ENCODE measurements around the gene CHN2. TPM values are rescaled to one million over a fixed set of nuclear protein-coding genes. Genes with fewer than 3 reads are reported as not detected.

Gene CHN2
- total RNA-seq, 1 experiment from 2014 or later = 0.15 TPM

DNA sequence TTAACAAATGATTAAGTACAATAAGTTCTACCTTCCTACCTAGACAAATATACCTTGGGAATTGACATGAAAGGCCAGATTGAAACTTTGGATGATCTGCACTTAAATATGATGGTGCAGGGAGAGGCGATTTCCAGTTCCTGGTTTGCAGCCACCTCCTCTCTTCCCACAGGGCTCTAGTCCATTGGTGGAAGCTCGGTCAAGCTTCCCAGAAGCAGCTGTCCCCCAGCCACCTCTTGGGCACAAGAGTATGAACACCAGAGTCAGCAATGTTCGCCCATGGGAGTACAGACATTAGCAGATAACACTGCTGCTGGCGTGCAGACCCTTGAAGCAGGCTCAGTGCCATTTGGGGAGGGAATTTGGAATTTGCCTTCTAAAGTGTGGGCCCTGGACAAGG is 46.8 kb upstream of the CHN2 start:
- Histone ChIP-seq H3K27ac (ENCODE audit: low read length) (no peak overlapping the region), H3K36me3 (ENCODE audit: control insufficient read depth, insufficient read depth, low read length) (no peaks in the 10 kb centered on the region; the same call in 1 of the 2 replicates), H3K4me3 (ENCODE audit: low read depth in 2 of 2, low read length in 2 of 2) (no peak overlapping the region), H3K4me1 (ENCODE audit: control insufficient read depth, insufficient read depth, low read length) (peaks cover 6% of the 10 kb centered on the region; the same call in 1 of the 2 replicates), H3K9me3 (ENCODE audit: control insufficient read depth, insufficient read depth, low read depth, low read length) (no peaks in the 10 kb centered on the region), H3K27me3 (ENCODE audit: control insufficient read depth, insufficient read depth, low read length) (peaks cover 52% of the 10 kb centered on the region)
- TF ChIP-seq TCF7L2 (IDR thresholded peaks at IDR 0.05; ENCODE audit: low read depth, low read length) = no peak
- TF ChIP-seq, protein P1, sequence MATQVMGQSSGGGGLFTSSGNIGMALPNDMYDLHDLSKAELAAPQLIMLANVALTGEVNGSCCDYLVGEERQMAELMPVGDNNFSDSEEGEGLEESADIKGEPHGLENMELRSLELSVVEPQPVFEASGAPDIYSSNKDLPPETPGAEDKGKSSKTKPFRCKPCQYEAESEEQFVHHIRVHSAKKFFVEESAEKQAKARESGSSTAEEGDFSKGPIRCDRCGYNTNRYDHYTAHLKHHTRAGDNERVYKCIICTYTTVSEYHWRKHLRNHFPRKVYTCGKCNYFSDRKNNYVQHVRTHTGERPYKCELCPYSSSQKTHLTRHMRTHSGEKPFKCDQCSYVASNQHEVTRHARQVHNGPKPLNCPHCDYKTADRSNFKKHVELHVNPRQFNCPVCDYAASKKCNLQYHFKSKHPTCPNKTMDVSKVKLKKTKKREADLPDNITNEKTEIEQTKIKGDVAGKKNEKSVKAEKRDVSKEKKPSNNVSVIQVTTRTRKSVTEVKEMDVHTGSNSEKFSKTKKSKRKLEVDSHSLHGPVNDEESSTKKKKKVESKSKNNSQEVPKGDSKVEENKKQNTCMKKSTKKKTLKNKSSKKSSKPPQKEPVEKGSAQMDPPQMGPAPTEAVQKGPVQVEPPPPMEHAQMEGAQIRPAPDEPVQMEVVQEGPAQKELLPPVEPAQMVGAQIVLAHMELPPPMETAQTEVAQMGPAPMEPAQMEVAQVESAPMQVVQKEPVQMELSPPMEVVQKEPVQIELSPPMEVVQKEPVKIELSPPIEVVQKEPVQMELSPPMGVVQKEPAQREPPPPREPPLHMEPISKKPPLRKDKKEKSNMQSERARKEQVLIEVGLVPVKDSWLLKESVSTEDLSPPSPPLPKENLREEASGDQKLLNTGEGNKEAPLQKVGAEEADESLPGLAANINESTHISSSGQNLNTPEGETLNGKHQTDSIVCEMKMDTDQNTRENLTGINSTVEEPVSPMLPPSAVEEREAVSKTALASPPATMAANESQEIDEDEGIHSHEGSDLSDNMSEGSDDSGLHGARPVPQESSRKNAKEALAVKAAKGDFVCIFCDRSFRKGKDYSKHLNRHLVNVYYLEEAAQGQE (IDR thresholded peaks at IDR 0.05; ENCODE audit: insufficient read depth in 1 of 2, low read depth in 2 of 2, low read length in 1 of 2) = no peak
- TF ChIP-seq, protein P2, sequence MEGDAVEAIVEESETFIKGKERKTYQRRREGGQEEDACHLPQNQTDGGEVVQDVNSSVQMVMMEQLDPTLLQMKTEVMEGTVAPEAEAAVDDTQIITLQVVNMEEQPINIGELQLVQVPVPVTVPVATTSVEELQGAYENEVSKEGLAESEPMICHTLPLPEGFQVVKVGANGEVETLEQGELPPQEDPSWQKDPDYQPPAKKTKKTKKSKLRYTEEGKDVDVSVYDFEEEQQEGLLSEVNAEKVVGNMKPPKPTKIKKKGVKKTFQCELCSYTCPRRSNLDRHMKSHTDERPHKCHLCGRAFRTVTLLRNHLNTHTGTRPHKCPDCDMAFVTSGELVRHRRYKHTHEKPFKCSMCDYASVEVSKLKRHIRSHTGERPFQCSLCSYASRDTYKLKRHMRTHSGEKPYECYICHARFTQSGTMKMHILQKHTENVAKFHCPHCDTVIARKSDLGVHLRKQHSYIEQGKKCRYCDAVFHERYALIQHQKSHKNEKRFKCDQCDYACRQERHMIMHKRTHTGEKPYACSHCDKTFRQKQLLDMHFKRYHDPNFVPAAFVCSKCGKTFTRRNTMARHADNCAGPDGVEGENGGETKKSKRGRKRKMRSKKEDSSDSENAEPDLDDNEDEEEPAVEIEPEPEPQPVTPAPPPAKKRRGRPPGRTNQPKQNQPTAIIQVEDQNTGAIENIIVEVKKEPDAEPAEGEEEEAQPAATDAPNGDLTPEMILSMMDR (IDR thresholded peaks at IDR 0.05) = no peak
- no peak for TF ChIP-seq SIN3A (IDR thresholded peaks at IDR 0.05; ENCODE audit: borderline replicate concordance, insufficient read depth, low read depth, low read length)
- TF ChIP-seq POLR2AphosphoS5 (IDR thresholded peaks at IDR 0.05; ENCODE audit: low read depth, low read length) = no peak
- intact Hi-C loops (cut with micrococcal nuclease; ENCODE audit: unreplicated experiment) = no loop called here
- POLR2A ChIA-PET = no interaction called here
- no peak for ATAC-seq
- CTCF ChIA-PET = no interaction called here
- no TSS peak for BruUV-seq (replicated peaks)
- no peak for DNase-seq (ENCODE audit: low read depth, low spot score)
- in situ Hi-C loops (cut with HindIII; ENCODE audit: low pct_unique_long_range_greater_than_20kb, low sequenced_read_pairs) = no loop called here

DNA sequence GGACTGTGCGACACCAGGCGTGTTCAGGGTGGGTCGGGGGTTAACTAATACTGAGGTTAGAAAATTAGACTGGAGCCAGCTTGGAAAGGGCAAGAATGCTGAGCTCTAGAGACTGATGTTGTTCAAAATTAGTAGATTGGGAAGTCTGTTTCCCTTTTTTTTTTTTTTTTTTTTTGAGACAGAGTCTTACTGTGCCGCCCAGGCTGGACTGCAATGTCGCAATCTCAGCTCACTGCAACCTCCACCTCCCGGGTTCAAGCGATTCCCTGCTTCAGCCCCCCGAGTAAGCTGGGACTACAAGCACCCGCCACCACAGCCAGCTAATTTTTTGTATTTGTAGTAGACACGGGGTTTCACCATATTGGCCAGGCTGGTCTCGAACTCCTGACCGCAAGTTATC is 45.5 kb upstream of the CHN2 start:
- H3K27ac ChIP-seq (ENCODE audit: low read length) = no peak overlapping the region
- no peaks in the 10 kb centered on the region for H3K9me3 ChIP-seq (ENCODE audit: control insufficient read depth, insufficient read depth, low read depth, low read length)
- DNase-seq (ENCODE audit: low read depth, low spot score) (no peak), ATAC-seq (no peak)
- intact Hi-C loops (cut with micrococcal nuclease; ENCODE audit: unreplicated experiment) (no loop called here), in situ Hi-C loops (cut with HindIII; ENCODE audit: low pct_unique_long_range_greater_than_20kb, low sequenced_read_pairs) (no loop called here)
- no TSS peak for BruUV-seq (replicated peaks)
- peaks cover 6% of the 10 kb centered on the region; the same call in 1 of the 2 replicates for H3K4me1 ChIP-seq (ENCODE audit: control insufficient read depth, insufficient read depth, low read length)
- H3K4me3 ChIP-seq (ENCODE audit: low read depth in 2 of 2, low read length in 2 of 2) = no peak overlapping the region
- CTCF ChIA-PET = no interaction called here
- H3K36me3 ChIP-seq (ENCODE audit: control insufficient read depth, insufficient read depth, low read length) = no peaks in the 10 kb centered on the region; the same call in 1 of the 2 replicates
- POLR2A ChIA-PET = interaction anchor here (0.6 kb wide), 1 partner anchor 831 kb away, joined by 6 read pairs; no protein-coding TSS in a partner anchor
- H3K27me3 ChIP-seq (ENCODE audit: control insufficient read depth, insufficient read depth, low read length) = peaks cover 43% of the 10 kb centered on the region
- TF ChIP-seq SIN3A (IDR thresholded peaks at IDR 0.05; ENCODE audit: borderline replicate concordance, insufficient read depth, low read depth, low read length) (no peak), TCF7L2 (IDR thresholded peaks at IDR 0.05; ENCODE audit: low read depth, low read length) (no peak), POLR2AphosphoS5 (IDR thresholded peaks at IDR 0.05; ENCODE audit: low read depth, low read length) (no peak)
- TF ChIP-seq, protein P2 (IDR thresholded peaks at IDR 0.05) = no peak
- TF ChIP-seq, protein P1 (IDR thresholded peaks at IDR 0.05; ENCODE audit: insufficient read depth in 1 of 2, low read depth in 2 of 2, low read length in 1 of 2) = no peak

All from Panc1 (cell line).